ENCODE results near the gene ST3GAL4. TPM values are rescaled to one million over a fixed set of nuclear protein-coding genes. Genes with fewer than 3 reads are reported as not detected.

The ST3GAL4 gene
- total and polyA plus RNA-seq, 2 donors (not counting 1 experiment from before 2014, with no cell fraction given), result 1.1 to 1.9 TPM

DNA sequence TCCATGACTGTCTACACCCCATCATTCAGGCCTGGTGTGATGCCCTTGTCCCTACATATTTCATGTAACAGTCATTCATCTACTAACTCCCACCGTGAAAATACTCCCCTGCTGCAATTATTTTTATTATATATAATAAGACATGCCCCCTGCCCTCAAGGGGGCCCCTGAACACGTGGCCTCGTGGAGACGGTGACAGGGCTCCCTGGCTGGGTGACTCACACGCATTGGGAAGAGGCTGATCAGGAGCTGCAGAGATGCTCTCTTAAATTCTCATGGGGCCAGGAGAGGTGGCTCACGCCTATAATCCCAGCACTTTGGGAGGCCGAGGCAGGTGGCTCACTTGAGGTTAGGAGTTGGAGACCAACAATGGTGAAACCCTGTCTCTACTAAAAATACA, 88.6 kb downstream of the ST3GAL4 start:
- Histone ChIP-seq H3K4me1 (ENCODE audit: control insufficient read depth in 2 of 2, insufficient read depth in 2 of 2, low read length in 2 of 2) (peaks cover 0 to 5% of the 10 kb centered on the region in 2 donors), H4K20me1 (ENCODE audit: control insufficient read depth, insufficient read depth, low read length, poor library complexity, severe bottlenecking) (no peaks in the 10 kb centered on the region), H3K27ac (ENCODE audit: low read length in 2 of 2) (no peak overlapping the region), H3K79me2 (ENCODE audit: control insufficient read depth, insufficient read depth, low read length) (no peaks in the 10 kb centered on the region), H3K9ac (ENCODE audit: low read length) (no peak overlapping the region), H3K4me3 (ENCODE audit: control extremely low read depth in 1 of 5, extremely low read depth in 1 of 5, insufficient read depth in 1 of 5, low read depth in 2 of 5, low read length in 4 of 5) (no peak overlapping the region), H3K36me3 (replicated peaks in 1 of 2; ENCODE audit: control extremely low read depth in 1 of 2, control insufficient read depth in 1 of 2, extremely low read depth in 1 of 2, insufficient read depth in 2 of 2, low read length in 1 of 2) (no peaks in the 10 kb centered on the region), H3K9me3 (ENCODE audit: control extremely low read depth in 1 of 3, control insufficient read depth in 2 of 3, insufficient read depth in 1 of 3, low read length in 2 of 3) (no peaks in the 10 kb centered on the region), H2AFZ (ENCODE audit: insufficient read depth, low read depth, low read length, poor library complexity, severe bottlenecking) (no peak overlapping the region), H3K4me2 (replicated peaks; ENCODE audit: low read depth, low read length, poor library complexity, severe bottlenecking) (no peak overlapping the region), H3K27me3 (replicated peaks in 1 of 4; ENCODE audit: control extremely low read depth in 1 of 4, control insufficient read depth in 3 of 4, insufficient read depth in 4 of 4, low read length in 3 of 4) (peaks cover 0 to 16% (median 3%) of the 10 kb centered on the region in 4 experiments)
- CTCF ChIA-PET, result interaction anchor here (0.7 to 9.4 kb wide), 2 partner anchors 37 to 86 kb away, joined by 3 to 159 read pairs; no protein-coding TSS in a partner anchor
- Mint-ChIP-seq H3K4me1 (peaks cover 2% of the 10 kb centered on the region), H3K4me3 (no peak overlapping the region), H3K27ac (no peak overlapping the region), H3K27me3 (peaks cover 14% of the 10 kb centered on the region), H3K9me3 (ENCODE audit: insufficient read depth) (no peaks in the 10 kb centered on the region)
- WGBS (ENCODE audit: insufficient coverage), result 100% methylated on average over 1 of the region's 7 CpGs
- intact Hi-C loops (cut with micrococcal nuclease), result loop anchor here (5.0 kb wide), 2 partner anchors 1048 to 1588 kb away; no protein-coding TSS in a partner anchor
- POLR2A ChIA-PET, result interaction anchor here (0.5 kb wide), 1 partner anchor 29 kb away, joined by 4 read pairs; no protein-coding TSS in a partner anchor
- DNase-seq, result no peak
- no peak for ATAC-seq (ENCODE audit: low read depth)
- no peak for TF ChIP-seq EZH2 (IDR thresholded peaks at IDR 0.05; ENCODE audit: borderline replicate concordance, insufficient read depth, low read depth, low read length, poor library complexity, severe bottlenecking)
- TF ChIP-seq, protein P1, sequence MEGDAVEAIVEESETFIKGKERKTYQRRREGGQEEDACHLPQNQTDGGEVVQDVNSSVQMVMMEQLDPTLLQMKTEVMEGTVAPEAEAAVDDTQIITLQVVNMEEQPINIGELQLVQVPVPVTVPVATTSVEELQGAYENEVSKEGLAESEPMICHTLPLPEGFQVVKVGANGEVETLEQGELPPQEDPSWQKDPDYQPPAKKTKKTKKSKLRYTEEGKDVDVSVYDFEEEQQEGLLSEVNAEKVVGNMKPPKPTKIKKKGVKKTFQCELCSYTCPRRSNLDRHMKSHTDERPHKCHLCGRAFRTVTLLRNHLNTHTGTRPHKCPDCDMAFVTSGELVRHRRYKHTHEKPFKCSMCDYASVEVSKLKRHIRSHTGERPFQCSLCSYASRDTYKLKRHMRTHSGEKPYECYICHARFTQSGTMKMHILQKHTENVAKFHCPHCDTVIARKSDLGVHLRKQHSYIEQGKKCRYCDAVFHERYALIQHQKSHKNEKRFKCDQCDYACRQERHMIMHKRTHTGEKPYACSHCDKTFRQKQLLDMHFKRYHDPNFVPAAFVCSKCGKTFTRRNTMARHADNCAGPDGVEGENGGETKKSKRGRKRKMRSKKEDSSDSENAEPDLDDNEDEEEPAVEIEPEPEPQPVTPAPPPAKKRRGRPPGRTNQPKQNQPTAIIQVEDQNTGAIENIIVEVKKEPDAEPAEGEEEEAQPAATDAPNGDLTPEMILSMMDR (IDR thresholded peaks at IDR 0.05), result no peak

DNA sequence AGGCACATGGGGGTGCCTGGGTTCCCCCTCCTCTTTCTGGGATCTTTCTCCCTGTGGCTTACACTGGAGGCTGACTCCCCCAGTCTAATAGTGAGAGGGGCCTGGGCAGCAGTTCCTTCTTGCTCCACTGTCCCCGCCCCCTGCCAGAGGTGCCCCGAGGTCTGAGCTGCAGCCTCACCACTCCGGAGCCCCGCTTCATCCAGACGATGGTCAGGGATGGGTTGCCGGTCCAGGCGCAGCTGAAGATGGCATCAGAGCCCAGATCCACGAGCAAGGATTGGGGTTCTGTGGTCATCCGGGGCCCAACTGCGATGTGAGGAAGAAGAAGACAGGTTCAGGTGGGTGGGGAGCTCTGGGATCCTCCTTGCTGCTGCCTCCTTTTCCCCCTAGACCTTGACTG, 91.1 kb downstream of the ST3GAL4 start:
- H3K4me2 ChIP-seq (replicated peaks; ENCODE audit: low read depth, low read length, poor library complexity, severe bottlenecking), result no peak overlapping the region
- no peak overlapping the region for H3K27ac ChIP-seq (ENCODE audit: low read length in 2 of 2)
- peaks cover 5% of the 10 kb centered on the region for H3K27me3 Mint-ChIP-seq
- H3K36me3 ChIP-seq (replicated peaks in 1 of 2; ENCODE audit: control extremely low read depth in 1 of 2, control insufficient read depth in 1 of 2, extremely low read depth in 1 of 2, insufficient read depth in 2 of 2, low read length in 1 of 2), result no peaks in the 10 kb centered on the region
- no peak overlapping the region for H3K9ac ChIP-seq (ENCODE audit: low read length)
- H3K79me2 ChIP-seq (ENCODE audit: control insufficient read depth, insufficient read depth, low read length), result no peaks in the 10 kb centered on the region
- ChIA-PET POLR2A (interaction anchor here (0.7 kb wide), 1 partner anchor 19 kb away, joined by 11 read pairs; no protein-coding TSS in a partner anchor), CTCF (interaction anchor here (0.6 to 9.4 kb wide), 2 partner anchors 35 to 1146 kb away, joined by 3 to 159 read pairs; no protein-coding TSS in a partner anchor)
- no peak overlapping the region for H3K4me3 Mint-ChIP-seq
- no peak overlapping the region for H3K4me3 ChIP-seq (ENCODE audit: control extremely low read depth in 1 of 5, extremely low read depth in 1 of 5, insufficient read depth in 1 of 5, low read depth in 2 of 5, low read length in 4 of 5)
- peaks cover 0 to 16% (median 0%) of the 10 kb centered on the region in 3 donors for H3K9me3 ChIP-seq (ENCODE audit: control extremely low read depth in 1 of 3, control insufficient read depth in 2 of 3, insufficient read depth in 1 of 3, low read length in 2 of 3)
- 85% methylated on average over 9 of the region's 10 CpGs for WGBS (ENCODE audit: insufficient coverage)
- H4K20me1 ChIP-seq (ENCODE audit: control insufficient read depth, insufficient read depth, low read length, poor library complexity, severe bottlenecking), result no peaks in the 10 kb centered on the region
- peaks cover 9% of the 10 kb centered on the region for H3K9me3 Mint-ChIP-seq (ENCODE audit: insufficient read depth)
- no peaks in the 10 kb centered on the region for H3K4me1 Mint-ChIP-seq
- H2AFZ ChIP-seq (ENCODE audit: insufficient read depth, low read depth, low read length, poor library complexity, severe bottlenecking), result no peak overlapping the region
- intact Hi-C loops (cut with micrococcal nuclease), result no loop called here
- H3K27me3 ChIP-seq (replicated peaks in 1 of 4; ENCODE audit: control extremely low read depth in 1 of 4, control insufficient read depth in 3 of 4, insufficient read depth in 4 of 4, low read length in 3 of 4), result peaks cover 0 to 1% (median 0%) of the 10 kb centered on the region in 4 experiments
- ATAC-seq (ENCODE audit: low read depth), result no peak
- H3K4me1 ChIP-seq (ENCODE audit: control insufficient read depth in 2 of 2, insufficient read depth in 2 of 2, low read length in 2 of 2), result no peaks in the 10 kb centered on the region
- no peak overlapping the region for H3K27ac Mint-ChIP-seq
- no peak for TF ChIP-seq EZH2 (IDR thresholded peaks at IDR 0.05; ENCODE audit: borderline replicate concordance, insufficient read depth, low read depth, low read length, poor library complexity, severe bottlenecking)
- TF ChIP-seq, protein P1 (IDR thresholded peaks at IDR 0.05), result no peak
- no peak for DNase-seq
